K562 (cell line): ENCODE measurements around the gene TSPAN32. TPM values are rescaled to one million over a fixed set of nuclear protein-coding genes. Genes with fewer than 3 reads are reported as not detected.
A peak's percentile ranks its signal among the peaks of the same experiment; 100 is the strongest.

Experiments
- ATAC-seq: fragments of 200-7000 bp; cut with Tn5 transposase; 3 replicates; pipeline ENCODE4 v1.9.1; 2020; ENCODE audit warnings: moderate library complexity
- BruUV-seq: library from RNA; stranded (reverse); fragments of 400-500 nt; replicated peaks from 2 replicates; lab custom pipeline; 2021; lab: Mats Ljungman, UMichigan
- CTCF ChIA-PET: fragments of 300-600 bp; formaldehyde crosslinking; extraction: SDS; loops from one replicate; lab custom pipeline; 2021; ENCODE audit warnings: low intra/inter-chr PET ratio; lab: Yijun Ruan, JAX
- POLR2A ChIA-PET: fragments of 300-600, 350-650 bp; sonication (Branson Sonifier 250); formaldehyde crosslinking; extraction: SDS; loops from one replicate; lab custom pipeline; 2021; ENCODE audit warnings: antibody characterized with exemption, inconsistent platforms; lab: Yijun Ruan, JAX
- DNase-seq, 4 experiments: peaks; one replicate each; pipeline versions ENCODE4 v3.0.0 to v3.0.0-alpha.2; 2011 to 2018; ENCODE audit warnings: low spot score in 3 of 4, mixed read lengths in 3 of 4; ENCODE audit errors: extremely low read depth in 1 of 4
- FAIRE-seq: peaks from 2 replicates; lab custom pipeline; 2011; peaks lifted over from hg19 to GRCh38; lab: Jason Lieb, UNC
- H2AFZ ChIP-seq: 2 replicates; pipeline ENCODE4 v1.6.0; 2011; ENCODE audit warnings: low read depth, low read length, control low read depth, inconsistent platforms
- H3K27ac ChIP-seq: fragments of 200-600 bp; 3 replicates; pipeline ENCODE4 v1.8.0; 2011; ENCODE audit warnings: low read depth, mild to moderate bottlenecking, control low read depth, inconsistent platforms, low read length, moderate library complexity, mixed read lengths; ENCODE audit errors: extremely low read depth
- H3K27me3 ChIP-seq, 2 experiments: fragments of 300-600 bp in 1 of 2; 2 replicates in 1 of 2; 3 replicates in 1 of 2; pipeline versions ENCODE4 v1.6.0 to v1.8.0; 2011; ENCODE audit warnings: inconsistent platforms in 2 of 2, low read length in 2 of 2, mild to moderate bottlenecking in 1 of 2, mixed read lengths in 1 of 2, moderate library complexity in 1 of 2; ENCODE audit not compliant: control insufficient read depth in 2 of 2, insufficient read depth in 2 of 2
- H3K36me3 ChIP-seq: fragments of 300-600 bp; 3 replicates; pipeline ENCODE4 v1.8.0; 2011; ENCODE audit warnings: mild to moderate bottlenecking, low read length, inconsistent platforms; ENCODE audit not compliant: control insufficient read depth, insufficient read depth
- H3K4me1 ChIP-seq, 2 experiments: fragments of 200-600 bp in 1 of 2; replicated peaks in 1 of 2; 2 replicates in 1 of 2; 3 replicates in 1 of 2; pipeline versions ENCODE4 v1.5.1 to v1.8.0; 2011; ENCODE audit warnings: inconsistent platforms in 2 of 2, low read length in 2 of 2, mild to moderate bottlenecking in 1 of 2, mixed read lengths in 1 of 2, moderate library complexity in 1 of 2; ENCODE audit not compliant: control insufficient read depth in 2 of 2, insufficient read depth in 2 of 2
- H3K4me2 ChIP-seq: 2 replicates; pipeline ENCODE4 v1.6.1; 2011; ENCODE audit warnings: low read length, control low read depth, inconsistent platforms, mixed read lengths; ENCODE audit not compliant: insufficient read depth
- H3K4me3 ChIP-seq: fragments of 200-600 bp; sonication (generic), shearing (Covaris generic); 2 replicates; pipeline ENCODE4 v1.5.1; 2016; ENCODE audit warnings: control low read depth, inconsistent platforms
- H3K79me2 ChIP-seq: fragments of 200-600 bp; 3 replicates; pipeline ENCODE4 v1.8.0; 2011; ENCODE audit warnings: low read length, inconsistent platforms; ENCODE audit not compliant: control insufficient read depth, insufficient read depth
- H3K9ac ChIP-seq, 2 experiments: 2 replicates each; pipeline versions ENCODE4 v1.6.0 to v1.6.1; 2011; ENCODE audit warnings: low read depth in 2 of 2, low read length in 2 of 2, control low read depth in 1 of 2, inconsistent platforms in 1 of 2, mild to moderate bottlenecking in 1 of 2, mixed read lengths in 1 of 2; ENCODE audit not compliant: insufficient read depth in 1 of 2
- H3K9me1 ChIP-seq: one replicate; pipeline ENCODE4 v1.6.0; 2011; ENCODE audit warnings: inconsistent platforms, mild to moderate bottlenecking, low read length, moderate library complexity; ENCODE audit not compliant: control insufficient read depth, insufficient read depth
- H3K9me3 ChIP-seq: replicated peaks from 2 replicates; pipeline ENCODE4 v1.5.1; 2011; ENCODE audit warnings: low read depth, low read length, inconsistent platforms; ENCODE audit not compliant: control insufficient read depth, insufficient read depth
- H4K20me1 ChIP-seq: replicated peaks from 2 replicates; pipeline ENCODE4 v1.6.1; 2011; ENCODE audit warnings: low read length, inconsistent platforms, mixed read lengths; ENCODE audit not compliant: control insufficient read depth, insufficient read depth
- BHLHE40 ChIP-seq: IDR thresholded peaks from 2 replicates; pipeline ENCODE4 v1.6.1; 2011; ENCODE audit warnings: low read length, improper control_type of control experiment
- CBX1 ChIP-seq: sonication (generic); IDR thresholded peaks from 2 replicates; pipeline ENCODE4 v1.6.1; 2016; ENCODE audit warnings: antibody characterized with exemption, low read depth, mild to moderate bottlenecking
- CTBP1 ChIP-seq: fragments of 450-650 bp; IDR thresholded peaks from 2 replicates; pipeline ENCODE4 v1.6.1; 2016; ENCODE audit warnings: borderline replicate concordance
- FOXJ3 ChIP-seq: sonication (generic); formaldehyde crosslinking; IDR thresholded peaks from 2 replicates; pipeline ENCODE4 v1.4.0; 2020; ENCODE audit warnings: mild to moderate bottlenecking, missing genetic modification reagents
- MTF1 ChIP-seq: fragments of 250-450 bp; sonication (Bioruptor Pico); IDR thresholded peaks from 2 replicates; pipeline ENCODE4 v1.9.0; 2021; ENCODE audit warnings: moderate library complexity, mild to moderate bottlenecking, inconsistent platforms, borderline replicate concordance
- NR2F6 ChIP-seq: fragments of 450-650 bp; formaldehyde crosslinking; IDR thresholded peaks from 2 replicates; pipeline ENCODE4 v1.4.0; 2020; ENCODE audit warnings: mild to moderate bottlenecking
- TEAD1 ChIP-seq, 2 experiments: fragments of 450-650 bp in 1 of 2; sonication (generic) in 1 of 2; formaldehyde crosslinking; IDR thresholded peaks; 2 replicates each; pipeline versions ENCODE4 v1.4.0 to v1.8.0; 2020 to 2022; ENCODE audit warnings: mild to moderate bottlenecking in 2 of 2, missing genetic modification reagents in 1 of 2
- ZNF134 ChIP-seq: fragments of 250-450 bp; sonication (Bioruptor Pico); conservative IDR thresholded peaks from 2 replicates; pipeline ENCODE4 v1.4.0; 2020
- ZNF76 ChIP-seq: fragments of 250-450 bp; sonication (Bioruptor Pico); IDR thresholded peaks from 2 replicates; pipeline ENCODE4 v1.4.0; 2020; ENCODE audit warnings: mild to moderate bottlenecking, moderate library complexity, borderline replicate concordance
- WGBS: fragments of 100-300 bp; shearing (Covaris generic); methylation state at CpG from one replicate; pipeline ENCODE4 v1.1.6; 2016; ENCODE audit warnings: low coverage, mixed read lengths; ENCODE audit not compliant: insufficient coverage; ENCODE audit errors: missing lambda C conversion rate; 5-methylcytosine and 5-hydroxymethylcytosine counted together
- in situ Hi-C: fragments of 300-500 bp; cut with MboI; formaldehyde crosslinking; loops from 4 replicates; pipeline ENCODE4 v1.15.0; 2018; ENCODE audit warnings: inconsistent platforms, mixed read lengths
- intact Hi-C: fragments of 100-400 bp; cut with micrococcal nuclease; formaldehyde crosslinking; loops from 2 replicates; pipeline ENCODE4 v1.14.2; 2022
- polyA plus RNA-seq, 8 experiments: library from polyadenylated mRNA; depleted of rRNA in 4 of 8; stranded (reverse) in 5 of 8; unstranded in 3 of 8; fragments of >200 nt; fragmentation: Nextera tagmentation in 2 of 8; fragmentation: Illumina TruSeq in 1 of 8; extraction: Ambion mirVana in 2 of 8; extraction: Trizol in 1 of 8; gene quantifications; 2 replicates each; pipeline versions ENCODE4 v1.2.1 to v1.2.3, GENCODE V29; 2011 to 2014; ENCODE audit warnings: inconsistent platforms in 1 of 8, missing spikeins in 1 of 8
- total RNA-seq, 7 experiments: library from RNA; depleted of rRNA in 6 of 7; stranded (reverse); fragments of >200 nt in 6 of 7; fragmentation: Illumina TruSeq in 2 of 7; extraction: Trizol in 2 of 7; gene quantifications; 2 replicates each; pipeline versions ENCODE4 v1.2.1 to v1.2.3, GENCODE V29; 2011 to 2021; ENCODE audit warnings: low replicate concordance in 1 of 7
- TF ChIP-seq, protein P1 (sequence below): fragments of 250-450 bp; sonication (Bioruptor Pico); IDR thresholded peaks from 2 replicates; pipeline ENCODE4 v1.8.0; 2022; ENCODE audit warnings: inconsistent platforms, mild to moderate bottlenecking, moderate library complexity, borderline replicate concordance
- TF ChIP-seq, protein P2 (sequence below): fragments of 450-650 bp; formaldehyde crosslinking; IDR thresholded peaks from 2 replicates; pipeline ENCODE4 v1.4.0; 2022; ENCODE audit warnings: missing genetic modification characterization
- TF ChIP-seq, protein P3 (sequence below): IDR thresholded peaks from 2 replicates; pipeline ENCODE4 v1.6.1; 2011; ENCODE audit warnings: borderline replicate concordance, low read depth, mild to moderate bottlenecking, moderate library complexity, low read length; ENCODE audit not compliant: insufficient read depth, poor library complexity, severe bottlenecking

The TSPAN32 gene
- total and polyA plus RNA-seq, 9 of the 15 experiments (the other 6 are each of a cell fraction or from before 2014, with no cell fraction given): 0.21 to 7.3 (median 2.6) TPM

DNA sequence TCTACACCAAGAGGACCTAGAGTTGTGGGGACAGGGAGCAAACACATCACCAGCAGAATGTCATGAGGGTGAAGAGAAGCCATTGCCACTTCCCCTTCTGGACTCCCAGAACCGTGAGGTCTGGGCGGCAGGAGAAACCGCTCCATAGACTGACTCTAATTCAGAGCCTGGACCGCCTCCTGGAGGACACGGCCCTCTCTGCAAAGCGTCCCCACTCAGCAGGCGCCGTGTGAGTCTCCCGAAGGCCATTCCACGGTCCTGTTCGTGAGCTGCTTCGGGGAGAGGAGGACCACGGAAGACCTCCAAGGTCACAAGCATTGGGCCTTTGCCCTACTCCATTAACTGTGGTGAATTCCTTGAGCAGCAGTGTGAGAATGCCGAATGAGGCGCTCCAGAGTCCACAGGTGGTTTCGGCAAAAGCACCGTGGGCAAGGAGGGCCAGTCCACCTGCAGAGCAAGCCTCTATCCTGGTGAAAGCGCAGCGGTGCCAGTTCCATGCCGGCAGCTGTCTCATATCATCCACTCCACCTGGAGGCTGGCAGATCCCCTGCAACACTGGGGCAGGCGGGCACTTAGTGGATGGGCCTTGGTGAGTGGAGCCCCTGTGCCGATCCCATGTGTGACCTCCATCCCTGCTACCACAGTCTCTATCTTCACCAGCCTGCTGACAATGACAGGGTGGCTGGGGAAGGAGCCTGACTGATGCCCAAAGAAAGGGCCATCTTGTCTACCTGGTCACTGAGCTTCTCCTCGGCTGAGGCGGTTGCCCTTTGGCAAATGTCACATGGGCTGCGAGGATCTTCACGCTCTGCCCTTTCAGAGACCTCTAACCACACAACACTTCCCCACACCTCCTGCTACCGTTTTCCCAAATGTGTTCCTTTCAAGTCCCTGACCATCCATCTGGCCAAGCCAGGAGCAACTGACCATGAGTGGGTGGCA, 7.6 kb upstream of the TSPAN32 start (continued):
- TF ChIP-seq BHLHE40: 0 out of 2 replicates have a peak, but pooled peaks have one; percentile 15
- peak; percentile 83 for TF ChIP-seq ZNF134 (CRISPR knock-in tag)
- TF ChIP-seq CBX1: 0 out of 2 replicates have a peak, but pooled peaks have one; percentile 21

DNA sequence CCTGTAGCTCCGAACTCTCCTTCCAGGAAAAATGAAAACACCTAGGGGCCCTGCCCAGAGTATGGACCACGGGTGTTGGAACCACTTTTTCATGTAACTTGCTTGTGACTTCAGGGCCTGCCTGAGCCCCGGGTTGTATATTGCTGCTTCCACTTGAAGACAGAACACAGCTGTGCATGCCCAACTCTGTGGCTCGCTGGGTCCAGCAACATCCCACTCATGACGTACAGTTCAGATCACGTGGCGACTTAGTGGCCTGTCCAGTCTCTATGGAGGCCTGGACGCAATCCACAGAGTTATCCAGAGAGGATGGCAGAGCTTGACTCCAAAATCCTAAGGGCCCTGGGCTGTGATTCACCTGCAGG, 6.9 kb upstream of the TSPAN32 start:
- Histone ChIP-seq H4K20me1 (no peaks in the 10 kb centered on the region), H3K36me3 (no peaks in the 10 kb centered on the region), H3K27me3 (peaks cover 0 to 22% of the 10 kb centered on the region in 2 experiments; a peak in 2 of 5 replicates), H3K79me2 (no peaks in the 10 kb centered on the region), H3K27ac (no peak overlapping the region), H3K4me1 (peaks cover 7 to 43% of the 10 kb centered on the region in 2 experiments), H3K9me3 (no peaks in the 10 kb centered on the region), H3K9me1 (no peaks in the 10 kb centered on the region), H3K9ac (no peak overlapping the region), H3K4me3 (no peak overlapping the region), H2AFZ (no peak overlapping the region), H3K4me2 (no peak overlapping the region)
- ATAC-seq: no peak
- FAIRE-seq: no peak
- 22% methylated on average over 8 of the region's 8 CpGs for WGBS
- CTCF ChIA-PET: interaction anchor here (0.7 kb wide), 1 partner anchor 100 kb away, joined by 3 read pairs; no protein-coding TSS in a partner anchor
- no peak for DNase-seq
- no TSS peak for BruUV-seq
- in situ Hi-C loops (loop anchor here (5.0 kb wide), 1 partner anchor 93 kb away; no protein-coding TSS in a partner anchor), intact Hi-C loops (no loop called here)
- POLR2A ChIA-PET: no interaction called here
- TF ChIP-seq CTBP1 (no peak), ZNF76 (CRISPR knock-in tag) (no peak), NR2F6 (CRISPR knock-in tag) (no peak), FOXJ3 (CRISPR knock-in tag) (no peak), MTF1 (no peak), TEAD1 (CRISPR knock-in tag; IDR thresholded peaks at IDR 0.05) (no peak)
- TF ChIP-seq, protein P1, sequence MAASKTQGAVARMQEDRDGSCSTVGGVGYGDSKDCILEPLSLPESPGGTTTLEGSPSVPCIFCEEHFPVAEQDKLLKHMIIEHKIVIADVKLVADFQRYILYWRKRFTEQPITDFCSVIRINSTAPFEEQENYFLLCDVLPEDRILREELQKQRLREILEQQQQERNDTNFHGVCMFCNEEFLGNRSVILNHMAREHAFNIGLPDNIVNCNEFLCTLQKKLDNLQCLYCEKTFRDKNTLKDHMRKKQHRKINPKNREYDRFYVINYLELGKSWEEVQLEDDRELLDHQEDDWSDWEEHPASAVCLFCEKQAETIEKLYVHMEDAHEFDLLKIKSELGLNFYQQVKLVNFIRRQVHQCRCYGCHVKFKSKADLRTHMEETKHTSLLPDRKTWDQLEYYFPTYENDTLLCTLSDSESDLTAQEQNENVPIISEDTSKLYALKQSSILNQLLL: no peak
- TF ChIP-seq, protein P2, sequence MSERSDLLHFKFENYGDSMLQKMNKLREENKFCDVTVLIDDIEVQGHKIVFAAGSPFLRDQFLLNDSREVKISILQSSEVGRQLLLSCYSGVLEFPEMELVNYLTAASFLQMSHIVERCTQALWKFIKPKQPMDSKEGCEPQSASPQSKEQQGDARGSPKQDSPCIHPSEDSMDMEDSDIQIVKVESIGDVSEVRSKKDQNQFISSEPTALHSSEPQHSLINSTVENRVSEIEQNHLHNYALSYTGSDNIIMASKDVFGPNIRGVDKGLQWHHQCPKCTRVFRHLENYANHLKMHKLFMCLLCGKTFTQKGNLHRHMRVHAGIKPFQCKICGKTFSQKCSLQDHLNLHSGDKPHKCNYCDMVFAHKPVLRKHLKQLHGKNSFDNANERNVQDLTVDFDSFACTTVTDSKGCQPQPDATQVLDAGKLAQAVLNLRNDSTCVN (CRISPR knock-in tag): no peak
- TF ChIP-seq, protein P3, sequence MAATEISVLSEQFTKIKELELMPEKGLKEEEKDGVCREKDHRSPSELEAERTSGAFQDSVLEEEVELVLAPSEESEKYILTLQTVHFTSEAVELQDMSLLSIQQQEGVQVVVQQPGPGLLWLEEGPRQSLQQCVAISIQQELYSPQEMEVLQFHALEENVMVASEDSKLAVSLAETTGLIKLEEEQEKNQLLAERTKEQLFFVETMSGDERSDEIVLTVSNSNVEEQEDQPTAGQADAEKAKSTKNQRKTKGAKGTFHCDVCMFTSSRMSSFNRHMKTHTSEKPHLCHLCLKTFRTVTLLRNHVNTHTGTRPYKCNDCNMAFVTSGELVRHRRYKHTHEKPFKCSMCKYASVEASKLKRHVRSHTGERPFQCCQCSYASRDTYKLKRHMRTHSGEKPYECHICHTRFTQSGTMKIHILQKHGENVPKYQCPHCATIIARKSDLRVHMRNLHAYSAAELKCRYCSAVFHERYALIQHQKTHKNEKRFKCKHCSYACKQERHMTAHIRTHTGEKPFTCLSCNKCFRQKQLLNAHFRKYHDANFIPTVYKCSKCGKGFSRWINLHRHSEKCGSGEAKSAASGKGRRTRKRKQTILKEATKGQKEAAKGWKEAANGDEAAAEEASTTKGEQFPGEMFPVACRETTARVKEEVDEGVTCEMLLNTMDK: no peak
